Spleen (tissue), 11 donors: Measurements from ENCODE around the gene NUP210. TPM values are rescaled to one million over a fixed set of nuclear protein-coding genes. Genes with fewer than 3 reads are reported as not detected.

Experiments used
- DNase-seq: peaks from one replicate; pipeline ENCODE4 v3.0.0-alpha.2; 2020
- H3K27ac ChIP-seq, 8 donors: fragments of 200-600 bp; sonication (generic) in 7 of 8; 1 replicate in 4 of 8; 2 replicates in 4 of 8; pipeline versions ENCODE4 v1.5.0 to v1.8.0; 2016 to 2021; ENCODE audit warnings: inconsistent platforms in 4 of 8, mild to moderate bottlenecking in 4 of 8, moderate library complexity in 1 of 8
- H3K27me3 ChIP-seq, 7 donors: fragments of 200-600 bp; sonication (generic) in 6 of 7; replicated peaks in 1 of 7; 1 replicate in 4 of 7; 2 replicates in 3 of 7; pipeline versions ENCODE4 v1.5.0 to v1.8.0; 2016 to 2021; ENCODE audit warnings: inconsistent platforms in 3 of 7, mild to moderate bottlenecking in 1 of 7
- H3K36me3 ChIP-seq, 6 donors: fragments of 200-600 bp; sonication (generic) in 5 of 6; 1 replicate in 4 of 6; 2 replicates in 2 of 6; pipeline versions ENCODE4 v1.5.0 to v1.8.0; 2016 to 2021; ENCODE audit warnings: inconsistent platforms in 2 of 6
- H3K4me1 ChIP-seq, 6 donors: fragments of 200-600 bp; sonication (generic) in 5 of 6; 1 replicate in 3 of 6; 2 replicates in 3 of 6; pipeline versions ENCODE4 v1.5.0 to v1.8.0; 2016 to 2021; ENCODE audit warnings: inconsistent platforms in 3 of 6
- H3K4me3 ChIP-seq, 8 donors: fragments of 200-600 bp; sonication (generic) in 7 of 8; 1 replicate in 4 of 8; 2 replicates in 4 of 8; pipeline versions ENCODE4 v1.5.0 to v1.8.0; 2016 to 2021; ENCODE audit warnings: inconsistent platforms in 4 of 8, mild to moderate bottlenecking in 4 of 8, moderate library complexity in 2 of 8
- H3K9me3 ChIP-seq, 8 donors: fragments of 200-600 bp; sonication (generic) in 7 of 8; 1 replicate in 4 of 8; 2 replicates in 4 of 8; pipeline versions ENCODE4 v1.5.0 to v1.8.0; 2016 to 2021; ENCODE audit warnings: inconsistent platforms in 4 of 8
- CTCF ChIP-seq, 11 experiments: fragments of 200-600 bp in 7 of 11; fragments of 450-650 bp in 4 of 11; sonication (generic) in 4 of 11; IDR thresholded peaks in 8 of 11; conservative IDR thresholded peaks in 3 of 11; 1 replicate in 7 of 11; 2 replicates in 4 of 11; pipeline versions ENCODE4 v1.4.0 to v1.8.0; 2016 to 2021; ENCODE audit warnings: antibody characterized with exemption in 11 of 11, inconsistent platforms in 4 of 11, mild to moderate bottlenecking in 1 of 11
- POLR2A ChIP-seq, 3 donors: fragments of 450-650 bp; IDR thresholded peaks; one replicate each; pipeline ENCODE4 v1.5.1; 2017; ENCODE audit warnings: antibody characterized with exemption in 3 of 3, mild to moderate bottlenecking in 1 of 3
- POLR2AphosphoS5 ChIP-seq, 3 donors: sonication (generic); formaldehyde crosslinking; IDR thresholded peaks; one replicate each; pipeline ENCODE4 v1.5.1; 2017; ENCODE audit warnings: antibody characterized with exemption in 3 of 3
- WGBS, 5 donors: extraction: QIAGEN DNeasy Blood & Tissue Kit in 3 of 5; methylation state at CpG; one replicate each; pipeline versions ENCODE4 v1.1.5 to v1.1.7; 2013 to 2018; 5-methylcytosine and 5-hydroxymethylcytosine counted together
- intact Hi-C: fragments of 100-400 bp; cut with DNase I; formaldehyde crosslinking; loops from one replicate; pipeline ENCODE4 v1.15.0; 2023; ENCODE audit warnings: low total_unique reads
- polyA plus RNA-seq, 3 donors: library from polyadenylated mRNA; stranded (reverse); fragments of 200-250 nt; gene quantifications; one replicate each; pipeline ENCODE4 v1.2.1, GENCODE V29; 2013
- total RNA-seq, 7 donors: library from RNA; depleted of rRNA in 3 of 7; stranded (reverse); fragments of >200 nt in 3 of 7; fragmentation: NEBNext Ultra II Directional in 4 of 7; extraction: Animal tissue kit (Norgen Biotek cat#: 25700) in 4 of 7; gene quantifications; one replicate each; pipeline versions ENCODE4 v1.1.0 to v1.2.1, GENCODE V29; 2016 to 2021
- donor health status: healthy with polysubstance abuse.
- donor health status: DM: no; HTN: no; CAD: no; lungs with moderate emphysema.
- donor health status: DM: no; HTN: no; CAD: no.
- donor health status: Bipolar disorder and iron deficiency.
- donor health status: healthy.
- donor health status: DM: no; HTN: no; CAD: no.
- donor health status: DM: yes; HTN: yes; CAD: no.

Gene NUP210
- total and polyA plus RNA-seq, 10 donors: 20.1 to 76.8 (median 58.2) TPM

- Histone ChIP-seq H3K4me3 (no peak overlapping the region), H3K4me1 (peaks cover under 1 to 37% (median 5%) of the 10 kb centered on the region in 6 donors), H3K36me3 (peaks cover 0 to 100% (median 54%) of the 10 kb centered on the region in 6 donors), H3K27me3 (no peaks in the 10 kb centered on the region), H3K27ac (no peak overlapping the region), H3K9me3 (no peaks in the 10 kb centered on the region)
- no peak for DNase-seq
- WGBS, 5 donors: 92 to 96% (median 93%) methylated on average over 7 of the region's 7 CpGs
- TF ChIP-seq POLR2A (IDR thresholded peaks at IDR 0.05) (no peak), POLR2AphosphoS5 (IDR thresholded peaks at IDR 0.05) (no peak), CTCF (IDR thresholded peaks at IDR 0.05 in 8 of 11, conservative IDR thresholded peaks at IDR 0.05 in 3 of 11) (no peak)
- intact Hi-C loops: loop anchor here (10.0 kb wide), 1 partner anchor 113 kb away; no protein-coding TSS in a partner anchor
Observed at GRCh38 chr3:13341229-13341905, 78.8 kb downstream of the NUP210 start.

- DNase-seq: no peak
- Histone ChIP-seq H3K4me3 (no peak overlapping the region), H3K9me3 (no peaks in the 10 kb centered on the region), H3K27me3 (no peaks in the 10 kb centered on the region), H3K4me1 (peaks cover 0 to 28% (median 0%) of the 10 kb centered on the region in 6 donors), H3K36me3 (peaks cover 0 to 100% (median 66%) of the 10 kb centered on the region in 6 donors), H3K27ac (no peak overlapping the region)
- TF ChIP-seq POLR2AphosphoS5 (IDR thresholded peaks at IDR 0.05) (peak in 1 of 3 donors; percentile 55), CTCF (IDR thresholded peaks at IDR 0.05 in 8 of 11, conservative IDR thresholded peaks at IDR 0.05 in 3 of 11) (no peak)
- 94 to 98% (median 96%) methylated on average over 20 of the region's 20 CpGs for WGBS, 5 donors
- intact Hi-C loops: loop anchor here (10.0 kb wide), 1 partner anchor 115 kb away; no protein-coding TSS in a partner anchor
Observed at GRCh38 chr3:13339833-13340232, 80.3 kb downstream of the NUP210 start.

- DNase-seq: no peak
- 76 to 95% (median 91%) methylated on average over 5 of the region's 5 CpGs for WGBS, 5 donors
- H3K27ac ChIP-seq: no peak overlapping the region
- H3K36me3 ChIP-seq: peaks cover 0 to 100% (median 67%) of the 10 kb centered on the region in 6 donors
- no peaks in the 10 kb centered on the region for H3K9me3 ChIP-seq
- intact Hi-C loops: no loop called here
- no peak overlapping the region for H3K4me3 ChIP-seq
- TF ChIP-seq CTCF (IDR thresholded peaks at IDR 0.05 in 8 of 11, conservative IDR thresholded peaks at IDR 0.05 in 3 of 11): no peak
- no peak for TF ChIP-seq POLR2A (IDR thresholded peaks at IDR 0.05)
- TF ChIP-seq POLR2AphosphoS5 (IDR thresholded peaks at IDR 0.05): no peak
- no peaks in the 10 kb centered on the region for H3K27me3 ChIP-seq
- H3K4me1 ChIP-seq: peaks cover 0 to 20% (median 0%) of the 10 kb centered on the region in 6 donors
Observed at GRCh38 chr3:13338996-13339395, 81.1 kb downstream of the NUP210 start.

GRCh38 chr3:13338231-13338630, 81.9 kb downstream of the NUP210 start:
- H3K36me3 ChIP-seq: peaks cover 0 to 100% (median 67%) of the 10 kb centered on the region in 6 donors
- H3K4me3 ChIP-seq: no peak overlapping the region
- no peak for DNase-seq
- intact Hi-C loops: no loop called here
- TF ChIP-seq POLR2A (IDR thresholded peaks at IDR 0.05) (no peak), POLR2AphosphoS5 (IDR thresholded peaks at IDR 0.05) (no peak), CTCF (IDR thresholded peaks at IDR 0.05 in 8 of 11, conservative IDR thresholded peaks at IDR 0.05 in 3 of 11) (no peak)
- WGBS, 5 donors: 87 to 90% (median 88%) methylated on average over 3 of the region's 3 CpGs
- peaks cover 0 to 21% (median under 1%) of the 10 kb centered on the region in 6 donors for H3K4me1 ChIP-seq
- H3K27me3 ChIP-seq: no peaks in the 10 kb centered on the region
- H3K27ac ChIP-seq: peak overlapping the region in 1 of 8 donors; percentile 17
- no peaks in the 10 kb centered on the region for H3K9me3 ChIP-seq
